Activated CD4-positive, alpha-beta T cell treated with anti-CD3 and anti-CD28 coated beads, Interleukin-10, Interleukin-2, amounts not matched to agents 100 ng/mL and 50 ng/mL, durations not matched to agents 16 hours and 8 hours (primary cell): Measurements from ENCODE around the gene CLDN22.
"Not testable (repeated sequence)": the region's sequence is repeated elsewhere in the genome, so short reads cannot be mapped to it uniquely, and the experiment has no call there.

Experiments
- DNase-seq: peaks from one replicate; pipeline ENCODE4 v3.0.0-alpha.2; 2020

The CLDN22 gene

GRCh38 chr4:183345261-183345660 is 25.2 kb upstream of the CLDN22 start:
- no peak for DNase-seq

DNA sequence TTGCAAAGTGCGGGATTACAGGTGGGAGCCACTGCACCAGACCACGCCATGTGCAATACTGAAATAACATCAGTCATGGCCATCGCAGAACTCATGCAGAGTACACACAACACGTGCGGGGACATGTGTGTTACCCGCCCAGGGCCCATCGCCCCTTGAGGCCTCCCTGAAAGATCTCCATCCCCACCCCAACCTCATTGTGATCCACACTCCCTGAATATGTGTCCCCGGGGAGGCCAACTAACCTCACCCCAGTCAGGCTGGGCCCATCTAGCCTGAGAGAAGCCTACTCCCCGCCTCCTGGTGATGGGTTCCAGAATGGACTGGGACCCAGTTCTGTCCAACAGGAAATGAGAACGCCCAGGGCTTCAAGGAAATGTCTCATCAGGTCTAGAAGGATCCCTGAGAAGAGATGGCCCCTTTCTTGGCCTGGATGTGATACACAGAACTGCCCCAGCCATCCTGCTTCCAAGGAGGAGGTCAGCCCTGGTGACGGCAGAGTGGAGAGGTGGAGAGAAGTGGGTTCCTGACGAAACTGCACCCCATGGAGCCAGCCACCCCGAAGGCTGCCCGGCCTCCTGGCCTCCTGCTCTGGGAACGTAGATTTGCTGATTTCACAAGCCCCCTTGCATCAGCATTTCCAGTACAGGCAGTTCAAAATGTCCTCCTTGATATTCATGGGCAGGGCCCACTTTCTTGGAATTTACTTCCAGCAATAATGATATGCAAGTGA is 24.6 kb upstream of the CLDN22 start:
- no peak for DNase-seq

DNA sequence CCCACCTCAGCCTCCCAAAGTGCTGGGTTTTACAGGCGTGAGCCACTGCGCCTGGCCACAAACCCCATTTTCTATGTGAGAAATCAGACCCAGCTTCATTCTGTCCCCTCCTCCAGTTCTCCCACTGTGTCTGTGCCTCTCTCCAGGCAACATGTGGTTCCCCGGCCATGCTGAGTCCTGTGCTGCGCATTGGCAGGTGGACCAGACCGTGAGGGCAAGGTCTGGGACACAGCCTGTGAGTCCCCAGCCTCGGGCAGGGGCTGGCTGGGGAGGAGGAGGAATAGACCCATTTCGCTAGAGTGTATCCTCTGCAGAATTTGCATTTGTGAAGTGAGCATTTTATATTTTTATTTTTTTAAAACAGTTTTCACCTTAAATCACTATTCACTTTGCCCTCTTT is 23.7 kb upstream of the CLDN22 start:
- DNase-seq: no peak

- no peak for DNase-seq
Observed at GRCh38 chr4:183342541-183343533, 22.8 kb upstream of the CLDN22 start.

GRCh38 chr4:183337833-183338232 is 17.8 kb upstream of the CLDN22 start:
- no peak for DNase-seq

GRCh38 chr4:183337349-183337748 is 17.3 kb upstream of the CLDN22 start:
- no peak for DNase-seq

GRCh38 chr4:183335369-183335940 is 15.4 kb upstream of the CLDN22 start:
- DNase-seq: peak; percentile 36

DNA sequence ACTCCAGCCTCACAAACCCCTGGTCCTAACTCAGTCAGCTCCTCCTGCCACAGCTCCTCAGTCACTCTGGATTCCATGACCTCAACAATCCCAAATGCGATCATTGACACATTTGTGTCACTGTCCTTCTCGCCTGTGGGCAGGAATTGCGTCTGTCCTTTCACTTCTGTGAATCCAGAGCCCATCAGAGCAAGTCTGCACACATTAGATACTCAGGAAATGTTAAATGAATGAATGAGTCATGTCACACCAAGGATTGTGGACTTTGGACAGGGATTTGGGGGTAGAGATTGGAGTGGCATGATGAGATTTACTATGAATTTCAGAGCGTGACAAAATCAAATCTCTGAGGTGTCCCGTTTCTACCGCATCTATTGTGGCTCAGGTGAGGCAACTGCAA is 13.9 kb upstream of the CLDN22 start:
- no peak for DNase-seq

DNA sequence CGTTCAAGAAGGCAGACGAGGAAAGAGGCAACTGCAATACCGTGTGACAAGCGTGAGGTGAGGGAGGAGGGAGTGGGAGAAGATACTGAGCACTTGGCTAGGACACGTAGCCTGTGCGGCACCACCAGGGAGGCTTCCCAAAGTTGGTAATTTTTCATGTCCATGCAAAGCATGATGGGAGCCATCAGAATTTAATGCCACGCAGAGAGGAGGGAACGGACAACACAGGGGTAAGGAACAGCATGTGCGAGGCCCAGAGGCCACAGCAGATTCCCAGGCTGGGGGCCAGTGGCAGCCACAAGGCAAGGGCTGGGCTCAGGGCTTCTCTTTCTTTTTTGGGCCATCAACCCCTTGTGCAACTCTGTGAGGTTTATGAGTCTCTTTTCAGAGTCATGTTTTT is 13.1 kb upstream of the CLDN22 start:
- no peak for DNase-seq

DNA sequence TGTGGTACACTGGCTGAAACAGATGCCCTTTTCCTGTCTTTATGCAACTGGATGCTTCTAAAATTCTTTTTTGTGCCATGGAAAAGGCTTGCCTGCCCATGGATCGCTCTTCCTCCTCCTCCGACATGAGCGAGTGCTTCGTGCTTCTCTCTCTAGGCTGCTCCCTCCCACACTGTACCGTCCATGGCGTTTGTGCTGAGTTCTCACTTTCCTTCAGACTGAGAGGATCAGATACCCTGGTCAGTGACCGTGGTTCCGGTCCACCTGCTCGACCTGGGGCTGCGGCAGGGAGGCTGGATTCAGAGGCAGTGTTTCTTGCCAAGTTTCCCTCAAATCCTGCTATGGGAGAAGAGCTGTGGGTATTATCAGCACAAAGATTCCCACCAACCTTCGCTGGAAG is 12.4 kb upstream of the CLDN22 start:
- DNase-seq: no peak

- DNase-seq: no peak
Observed at GRCh38 chr4:183330841-183331240, 10.8 kb upstream of the CLDN22 start.

- DNase-seq: no peak
Observed at GRCh38 chr4:183329954-183330742, 10.1 kb upstream of the CLDN22 start.

DNA sequence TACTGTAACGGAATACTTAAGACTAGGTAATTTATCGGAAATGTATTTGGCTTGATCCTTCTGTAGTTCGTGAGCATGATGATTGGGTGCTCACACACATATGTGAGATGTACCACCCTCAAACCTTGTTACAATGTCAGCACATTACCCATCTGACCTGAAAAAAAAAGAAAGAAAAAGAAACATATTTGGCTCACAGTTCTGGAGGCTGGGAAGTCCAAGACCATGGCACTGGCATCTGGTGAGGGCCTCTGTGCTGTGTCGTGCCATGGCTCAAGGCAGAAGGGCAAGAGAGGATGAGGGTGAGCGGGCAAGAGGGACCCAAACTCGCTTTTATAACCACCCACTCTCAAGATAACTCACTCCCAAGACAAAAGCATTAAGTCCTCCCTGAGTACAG is 9.2 kb upstream of the CLDN22 start:
- no peak for DNase-seq

DNA sequence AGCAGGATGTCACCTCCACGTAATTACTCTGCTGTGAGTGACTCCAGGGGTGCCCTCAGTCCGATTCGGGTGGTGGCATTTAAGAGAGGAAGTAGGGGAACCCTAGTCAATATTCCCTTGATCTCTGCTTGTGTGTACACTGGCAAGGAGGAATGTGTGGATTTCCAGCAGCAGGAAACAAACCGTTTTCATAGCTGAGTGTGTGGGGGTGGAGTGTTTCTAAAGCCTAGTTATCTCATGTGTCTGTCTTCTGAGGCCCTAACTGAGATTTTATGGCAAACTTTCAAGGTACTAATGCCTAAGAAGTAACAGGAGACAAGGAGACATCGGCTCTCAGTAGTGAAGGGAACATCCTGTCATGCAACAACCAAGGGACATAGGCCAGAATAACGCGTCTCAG is 8.8 kb upstream of the CLDN22 start:
- no peak for DNase-seq

DNA sequence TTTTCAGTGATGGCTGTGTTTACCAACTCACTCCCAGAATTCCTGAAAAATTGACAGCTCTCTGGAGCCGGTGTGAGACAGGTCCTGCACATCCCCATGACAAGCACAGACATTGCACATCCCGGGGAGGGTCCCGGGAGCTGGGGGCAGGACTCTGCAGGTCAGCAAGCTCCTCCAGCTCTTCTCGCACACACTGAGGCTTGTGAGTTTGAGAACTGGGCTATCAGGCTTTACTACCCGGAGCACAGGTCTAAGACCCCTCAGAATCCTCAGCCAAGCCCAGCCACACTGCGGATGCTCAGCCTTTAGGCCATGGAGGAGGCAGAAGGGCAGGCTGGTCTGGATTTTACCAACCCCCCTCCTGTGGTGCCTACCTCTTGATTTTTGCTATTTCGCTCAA is 7.8 kb upstream of the CLDN22 start:
- DNase-seq: no peak

DNA sequence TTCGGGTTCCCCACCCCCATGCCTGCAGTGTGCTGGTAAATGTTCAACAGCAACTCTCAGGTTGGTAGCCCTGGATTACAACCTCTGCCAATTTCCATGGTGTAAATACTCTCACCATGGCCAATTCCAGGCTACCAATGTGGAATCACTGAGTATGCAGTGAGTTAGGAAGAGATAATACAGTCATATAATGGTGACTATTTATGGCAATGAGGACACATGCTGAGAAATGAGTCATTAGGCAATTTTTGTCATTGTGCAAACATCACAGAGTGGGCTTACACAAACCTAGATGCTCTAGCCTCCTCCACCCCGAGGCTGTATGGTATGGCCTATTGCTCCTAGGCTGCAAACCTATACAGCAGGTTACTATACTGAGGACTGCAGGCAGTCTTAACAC is 6.8 kb upstream of the CLDN22 start:
- DNase-seq: no peak

GRCh38 chr4:183326387-183326786 is 6.3 kb upstream of the CLDN22 start:
- DNase-seq: not testable (repeated sequence)

DNA sequence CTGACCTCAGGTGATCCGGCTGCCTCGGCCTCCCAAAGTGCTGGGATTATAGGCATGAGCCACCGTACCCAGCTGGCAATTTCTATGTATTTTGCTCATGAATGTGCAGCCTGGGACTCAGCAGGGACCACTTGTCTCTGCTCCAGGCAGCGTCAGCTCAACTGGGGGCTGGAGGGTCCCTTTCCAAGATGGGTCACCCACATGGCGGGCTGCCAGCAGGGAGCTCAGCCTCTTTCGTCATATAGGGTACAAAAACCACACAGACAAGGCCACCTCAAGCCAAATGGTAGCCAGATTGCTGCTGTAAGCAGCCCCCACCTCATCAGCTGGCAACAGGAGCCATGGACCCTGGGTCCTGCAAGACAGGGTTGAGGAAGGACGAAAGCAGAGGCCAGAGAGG is 4.5 kb upstream of the CLDN22 start:
- no peak for DNase-seq

DNA sequence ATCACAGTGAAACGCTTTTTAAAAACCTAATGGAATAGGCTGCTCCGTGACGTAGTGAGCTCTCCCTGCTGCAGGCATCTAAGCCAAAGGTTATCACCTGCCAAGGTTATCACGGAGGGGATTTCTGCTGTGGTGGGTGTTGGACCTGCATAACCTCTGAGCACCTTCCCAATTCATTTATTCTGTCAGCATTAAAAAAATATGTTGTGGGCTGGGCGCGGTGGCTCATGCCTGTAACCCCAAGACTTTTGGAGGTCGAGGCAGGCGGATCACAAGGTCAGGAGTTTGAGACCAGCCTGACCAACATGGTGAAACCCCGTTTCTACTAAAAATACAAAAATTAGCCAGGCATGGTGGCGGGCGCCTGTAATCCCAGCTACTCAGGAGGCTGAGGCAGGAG is 4.0 kb upstream of the CLDN22 start:
- DNase-seq: not testable (repeated sequence)

GRCh38 chr4:183323295-183323694 is 3.2 kb upstream of the CLDN22 start:
- DNase-seq: no peak

GRCh38 chr4:183322326-183322725 is 2.2 kb upstream of the CLDN22 start, which contains the start of gene CLDN24:
Gene CLDN24 (minus strand): TSS chr4:183322426. CDS start chr4:183322426, 0 bp downstream.
- DNase-seq: no peak

DNA sequence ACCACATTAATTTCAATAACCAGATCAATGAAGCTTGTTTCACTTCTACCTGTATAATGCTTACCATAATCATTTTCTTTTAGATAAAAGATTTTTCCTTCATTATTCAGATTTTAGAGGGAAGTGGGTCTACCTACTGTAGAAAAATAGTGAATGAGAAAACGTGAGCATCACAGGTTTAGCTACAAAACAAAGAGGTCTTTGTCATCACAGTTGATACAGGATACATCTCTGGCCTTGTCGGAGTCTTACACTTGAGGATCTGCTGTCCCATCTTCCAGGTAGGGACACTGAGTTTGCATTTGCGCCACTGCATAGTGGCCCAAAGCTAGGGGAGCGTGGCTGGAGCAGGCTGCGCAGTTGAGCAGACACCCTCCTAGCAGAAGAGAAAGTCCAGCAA is 1.4 kb upstream of the CLDN22 start:
- no peak for DNase-seq

- DNase-seq: no peak
Observed at GRCh38 chr4:183321079-183321478, 1.0 kb upstream of the CLDN22 start.
